GF-D8 (cell line): Measurements from ENCODE around the gene EMC9.

Experiments
- DNase-seq: peaks from one replicate; lab custom pipeline; 2025; lab: John Stamatoyannopoulos, UW

Gene EMC9

GRCh38 chr14:24131549-24131966 is 9.8 kb downstream of the EMC9 start:
- no peak for DNase-seq

DNA sequence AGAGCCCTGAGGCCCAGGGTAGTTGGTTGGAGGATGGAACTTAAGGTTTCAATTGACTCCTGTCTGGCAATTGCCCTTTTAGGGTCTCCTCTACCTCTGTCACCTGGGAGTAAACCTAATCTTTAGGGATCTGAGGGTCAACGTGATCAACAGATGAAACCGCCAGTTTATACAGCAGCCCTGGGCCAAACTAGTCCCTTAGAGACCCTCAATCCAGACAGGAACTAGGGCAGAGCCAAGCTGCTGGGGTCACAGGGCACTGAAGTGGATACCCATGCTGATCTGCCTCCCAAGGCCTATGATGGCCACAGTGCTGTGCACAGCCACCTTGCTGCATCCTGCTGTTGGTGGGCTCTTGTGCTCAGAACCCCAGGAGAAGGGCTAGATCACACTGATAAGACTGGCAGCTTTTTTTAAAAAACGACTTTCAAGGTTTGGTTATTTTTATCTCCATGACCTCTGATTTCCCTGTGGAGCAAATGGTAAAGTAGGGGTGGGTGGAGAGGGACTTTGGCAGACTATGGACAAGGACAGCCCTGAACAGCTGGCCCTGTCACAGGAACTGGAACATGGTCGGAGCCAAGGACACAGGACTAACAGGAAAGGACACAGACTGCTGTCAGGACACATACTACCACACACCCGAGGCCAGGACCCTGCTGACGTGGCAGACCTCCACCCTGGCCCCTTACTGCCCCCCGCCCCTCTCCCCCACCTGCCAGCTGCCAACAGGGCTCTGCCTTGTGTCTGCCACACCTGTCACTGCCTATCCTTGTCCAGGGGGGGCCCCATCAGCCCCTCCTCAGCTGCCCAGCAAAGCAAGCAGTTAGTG is 10.5 kb downstream of the EMC9 start:
- DNase-seq, result no peak

DNA sequence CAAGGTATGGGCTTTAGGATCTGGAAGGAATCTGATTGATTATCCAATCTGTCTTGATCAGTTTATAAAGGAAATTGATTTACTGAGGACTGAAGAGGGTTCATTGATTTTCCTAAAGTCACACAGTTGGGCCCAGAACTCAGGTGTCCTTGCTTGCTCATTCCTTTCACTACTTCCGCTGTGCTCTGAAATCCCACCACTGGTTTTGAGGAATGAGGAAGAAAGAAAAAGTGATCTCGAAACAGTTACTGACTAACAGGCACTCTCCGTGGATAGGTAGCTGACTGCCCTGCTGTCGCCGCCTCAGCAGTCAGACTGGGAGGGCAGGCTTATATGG is 11.0 kb downstream of the EMC9 start, which contains the start of gene FITM1:
Gene FITM1 (plus strand): TSS at position 280 of the 337 bp plus-strand sequence. CDS start 905 bp downstream, outside the sequence.
- DNase-seq, result no peak

DNA sequence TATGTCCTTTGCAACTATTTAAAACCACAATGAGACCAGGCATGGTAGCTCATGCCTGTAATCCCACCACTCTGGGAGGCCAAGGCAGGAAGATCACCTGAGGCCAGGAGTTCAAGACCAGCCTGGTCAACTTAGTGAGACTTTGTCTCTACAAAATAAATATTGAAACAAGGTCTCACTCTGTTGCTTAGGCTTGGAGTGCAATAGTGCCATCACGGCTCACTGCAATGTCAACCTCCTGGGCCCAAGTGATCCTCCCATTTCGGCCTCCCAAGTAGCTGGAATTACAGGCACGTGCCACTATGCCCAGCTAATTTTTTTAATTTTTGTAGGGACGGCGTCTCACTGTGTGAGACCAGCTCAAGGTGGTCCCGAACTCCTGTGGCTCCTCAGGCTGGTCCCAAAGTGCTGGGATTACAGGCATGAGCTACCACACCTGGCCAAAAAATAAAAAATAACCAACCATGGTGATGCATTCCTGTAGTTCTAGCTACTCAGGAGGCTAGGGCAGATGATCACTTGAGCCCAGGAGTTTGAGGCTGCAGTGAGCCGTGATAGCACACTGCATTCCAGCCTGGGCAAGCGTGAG is 11.9 kb downstream of the EMC9 start:
- no peak for DNase-seq

DNA sequence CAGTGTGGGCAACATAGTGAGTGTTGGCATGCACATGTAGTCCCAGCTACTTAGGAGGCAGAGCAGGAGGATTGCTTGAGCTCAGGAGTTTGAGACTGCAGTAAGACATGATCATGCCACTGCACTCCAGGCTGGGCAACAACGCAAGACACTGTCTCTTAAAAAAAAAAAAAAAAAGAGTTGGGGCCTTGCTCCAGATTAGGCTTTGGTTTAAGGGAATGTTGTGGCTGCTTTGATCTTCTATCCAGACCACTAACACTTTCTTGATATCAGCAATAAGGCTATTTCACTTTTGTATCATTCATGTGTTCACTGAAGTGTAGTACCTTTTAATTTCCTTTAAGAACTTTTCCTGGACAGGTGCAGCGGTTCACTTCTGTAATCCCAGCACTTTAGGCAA is 13.7 kb downstream of the EMC9 start:
- DNase-seq, result no peak

DNA sequence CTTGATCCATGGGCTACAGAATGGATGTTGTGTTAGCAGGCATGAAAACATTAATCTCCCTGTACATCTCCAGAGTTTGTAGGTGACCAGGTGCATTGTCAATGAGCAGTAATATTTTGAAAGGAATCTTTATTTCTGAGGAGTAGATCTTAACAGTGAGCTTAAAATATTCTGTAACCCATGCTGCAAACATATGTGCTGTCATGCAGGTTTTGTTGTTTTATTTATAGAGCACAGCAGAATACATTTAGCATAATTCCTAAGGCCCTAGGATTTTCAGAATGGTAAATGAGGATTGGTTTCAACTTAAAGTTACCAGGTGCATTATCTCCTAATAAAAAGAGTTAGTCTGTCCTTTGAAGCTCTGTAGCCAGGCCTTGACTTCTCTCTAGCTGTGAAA is 14.5 kb downstream of the EMC9 start:
- no peak for DNase-seq

GRCh38 chr14:24123424-24124417 is 17.7 kb downstream of the EMC9 start:
- DNase-seq, result no peak

- DNase-seq, result no peak
These were observed 18.5 kb downstream of the EMC9 start for GRCh38 chr14:24122898-24123297.

DNA sequence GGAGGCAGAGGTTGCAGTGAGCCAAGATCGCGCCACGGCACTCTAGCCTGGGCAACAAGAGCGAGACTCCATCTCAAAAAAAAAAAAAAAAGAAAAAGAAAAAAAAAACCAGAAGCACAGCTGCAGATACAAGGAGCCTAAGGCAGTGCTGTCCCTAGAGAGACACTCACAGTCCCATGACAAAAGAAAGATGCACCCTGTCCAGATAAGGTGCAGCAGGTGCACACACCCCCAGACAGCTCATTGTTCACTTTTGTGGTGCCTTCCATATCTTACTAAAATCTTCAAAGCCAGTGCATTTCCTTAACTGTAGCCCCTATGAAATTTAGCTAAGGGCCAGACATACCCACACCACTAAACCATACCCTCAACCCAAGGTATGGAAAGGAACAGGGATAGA is 19.0 kb downstream of the EMC9 start:
- DNase-seq, result no peak

- DNase-seq, result no peak
These were observed 20.2 kb downstream of the EMC9 start for GRCh38 chr14:24121210-24121609.

DNA sequence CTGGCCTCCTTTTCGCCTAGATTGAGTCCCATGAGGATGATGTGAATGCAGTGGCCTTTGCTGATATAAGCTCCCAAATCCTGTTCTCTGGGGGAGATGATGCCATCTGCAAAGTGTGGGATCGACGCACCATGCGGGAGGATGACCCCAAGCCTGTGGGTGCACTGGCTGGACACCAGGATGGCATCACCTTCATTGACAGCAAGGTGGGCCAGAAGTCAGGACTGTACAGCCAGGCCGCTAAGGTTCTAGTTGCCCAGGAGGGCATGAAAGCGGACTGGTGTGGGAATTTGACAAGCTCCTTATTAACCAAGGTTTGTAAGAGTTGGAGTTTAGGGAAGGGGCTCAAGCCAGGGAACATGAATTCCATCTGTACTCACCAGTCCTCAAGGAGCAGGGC is 21.7 kb downstream of the EMC9 start:
- no peak for DNase-seq

DNA sequence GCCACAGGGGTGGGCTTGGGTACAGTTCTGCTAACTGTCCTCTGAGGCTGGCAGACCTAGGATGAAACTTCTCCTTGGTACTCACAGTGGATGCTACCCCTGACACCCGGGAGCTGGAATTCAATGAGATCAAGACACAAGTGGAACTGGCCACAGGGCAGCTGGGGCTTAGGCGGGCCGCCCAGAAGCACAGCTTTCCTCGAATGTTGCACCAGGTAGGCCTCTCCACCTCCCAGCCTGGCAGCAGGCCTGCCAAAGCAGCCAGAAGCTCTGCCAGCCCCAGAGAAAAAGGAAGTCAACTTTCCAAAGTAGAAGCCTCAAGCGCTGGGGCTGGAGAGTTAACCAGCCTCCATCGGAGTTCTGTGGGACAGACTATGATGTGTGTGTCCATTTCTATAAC is 24.2 kb downstream of the EMC9 start:
- DNase-seq, result no peak

- DNase-seq, result no peak
These were observed 25.1 kb downstream of the EMC9 start for GRCh38 chr14:24116128-24116814.

DNA sequence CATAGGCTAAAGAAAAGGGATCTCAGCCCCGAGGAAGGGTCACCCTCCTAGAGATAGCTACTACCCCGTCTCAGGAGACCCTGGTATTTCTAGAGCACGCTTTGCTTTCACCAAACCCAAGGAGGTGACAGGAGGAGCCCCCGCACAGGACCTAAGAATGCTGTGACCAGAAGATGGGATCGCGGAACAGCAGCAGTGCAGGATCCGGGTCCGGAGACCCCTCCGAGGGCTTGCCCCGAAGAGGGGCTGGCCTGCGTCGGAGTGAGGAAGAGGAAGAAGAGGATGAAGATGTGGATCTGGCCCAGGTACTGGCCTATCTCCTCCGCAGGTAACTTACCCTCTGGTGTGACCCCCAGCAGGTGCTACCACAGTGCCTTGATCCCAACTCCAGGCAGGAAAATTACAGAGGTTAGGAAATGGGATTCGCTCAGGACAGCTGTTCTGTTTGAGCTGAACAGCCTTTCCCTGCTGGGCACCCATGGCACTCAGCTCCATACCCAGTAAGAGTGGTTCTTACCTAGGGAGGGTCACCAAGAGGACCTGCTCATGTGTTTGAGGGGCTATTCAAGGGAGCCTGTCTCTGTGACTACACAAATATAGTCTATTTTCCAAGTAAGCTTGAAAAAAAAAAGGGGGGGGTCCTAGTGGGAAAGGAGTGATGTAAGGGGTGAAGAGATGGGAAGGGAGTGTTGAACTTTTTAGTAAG is 25.8 kb downstream of the EMC9 start:
- no peak for DNase-seq

DNA sequence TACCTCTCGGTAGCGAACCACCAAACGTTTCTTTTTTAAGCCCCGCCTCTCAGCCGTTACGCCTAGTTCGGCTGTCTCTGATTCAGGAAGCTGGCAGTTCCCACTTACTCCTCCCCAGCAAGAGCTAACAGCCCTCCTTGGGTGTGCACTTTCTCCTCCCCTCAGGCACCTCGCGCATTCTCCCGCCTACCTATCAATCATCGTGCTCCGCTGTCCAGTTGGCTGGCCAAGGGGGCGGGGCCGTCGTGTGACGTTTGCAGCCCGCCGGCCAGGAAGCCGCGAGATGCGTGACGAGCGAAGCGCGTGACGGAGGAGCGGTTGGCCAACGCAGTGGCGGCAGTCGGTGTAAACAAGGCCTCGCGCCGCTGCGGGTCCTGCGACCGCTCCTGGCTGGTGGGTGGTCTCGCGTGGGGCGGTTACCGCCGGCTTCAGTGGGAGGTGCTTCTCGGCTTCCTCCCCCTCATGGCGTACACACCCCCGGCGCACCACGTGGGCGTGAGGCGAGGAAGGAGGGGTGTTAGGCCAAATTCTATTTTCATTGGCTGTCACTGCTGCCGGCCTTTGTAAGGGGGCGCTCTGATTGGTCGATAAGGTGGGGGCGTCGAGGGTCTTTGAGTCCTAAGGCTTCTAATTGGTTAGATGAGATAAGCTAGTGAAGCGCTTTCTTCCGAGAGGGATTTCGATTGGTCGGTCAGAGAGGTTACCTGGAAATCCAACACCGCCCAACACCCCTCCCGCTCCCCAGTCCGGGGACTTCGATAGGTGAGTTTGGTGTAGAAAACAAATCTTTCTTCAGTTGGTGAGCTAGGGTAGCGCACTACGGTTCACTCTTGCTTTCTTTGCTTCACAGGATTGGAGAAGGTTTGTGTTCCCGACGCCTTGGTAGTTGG is 26.6 kb downstream of the EMC9 start, which contains the start of the genes DCAF11 and NRL:
Gene DCAF11 (plus strand): TSS at position 246 of the 890 bp plus-strand sequence. CDS start 818 bp downstream, outside the sequence.
Gene NRL (minus strand): TSS at position 418 of the 890 bp plus-strand sequence. CDS start 32,101 bp downstream, outside the sequence.
- DNase-seq, result peak; percentile 99

- peak; percentile 90 for DNase-seq
These were observed 27.4 kb downstream of the EMC9 start for GRCh38 chr14:24113801-24114531.

- no peak for DNase-seq
These were observed 28.0 kb downstream of the EMC9 start for GRCh38 chr14:24113379-24113800.

GRCh38 chr14:24110523-24110922 is 30.9 kb downstream of the EMC9 start:
- no peak for DNase-seq

DNA sequence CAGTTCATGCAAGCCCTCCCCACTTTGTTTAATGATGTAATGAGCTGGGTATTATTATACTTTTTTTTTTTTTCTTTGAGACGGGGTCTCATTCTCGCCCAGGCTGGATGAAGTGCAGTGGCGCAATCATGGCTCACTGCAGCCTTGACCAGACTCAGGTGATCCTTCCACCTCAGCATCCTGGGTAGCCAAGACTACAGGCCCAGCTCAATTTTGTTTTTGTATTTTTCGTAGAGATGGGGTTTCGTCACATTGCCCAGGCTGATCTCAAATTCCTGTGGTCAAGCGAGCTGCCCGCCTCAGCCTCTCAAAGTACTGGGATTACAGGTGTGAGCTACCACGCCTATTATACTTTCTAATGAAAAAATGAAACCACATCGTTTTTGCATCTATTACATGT is 31.3 kb downstream of the EMC9 start:
- no peak for DNase-seq
